ENCODE results near the gene GARRE1.

Gene GARRE1

GRCh38 chr19:34255546-34255945 lies 1.2 kb downstream of the GARRE1 start:
- no peak for TF ChIP-seq CTCF (IDR thresholded peaks at IDR 0.05; ENCODE audit: low read depth, low read length, missing control alignments)
- H3K4me3 ChIP-seq (replicated peaks; ENCODE audit: low read depth, low read length): peak overlapping the region; percentile 70
- no peak for DNase-seq (ENCODE audit: extremely low read depth, low read depth)

DNA sequence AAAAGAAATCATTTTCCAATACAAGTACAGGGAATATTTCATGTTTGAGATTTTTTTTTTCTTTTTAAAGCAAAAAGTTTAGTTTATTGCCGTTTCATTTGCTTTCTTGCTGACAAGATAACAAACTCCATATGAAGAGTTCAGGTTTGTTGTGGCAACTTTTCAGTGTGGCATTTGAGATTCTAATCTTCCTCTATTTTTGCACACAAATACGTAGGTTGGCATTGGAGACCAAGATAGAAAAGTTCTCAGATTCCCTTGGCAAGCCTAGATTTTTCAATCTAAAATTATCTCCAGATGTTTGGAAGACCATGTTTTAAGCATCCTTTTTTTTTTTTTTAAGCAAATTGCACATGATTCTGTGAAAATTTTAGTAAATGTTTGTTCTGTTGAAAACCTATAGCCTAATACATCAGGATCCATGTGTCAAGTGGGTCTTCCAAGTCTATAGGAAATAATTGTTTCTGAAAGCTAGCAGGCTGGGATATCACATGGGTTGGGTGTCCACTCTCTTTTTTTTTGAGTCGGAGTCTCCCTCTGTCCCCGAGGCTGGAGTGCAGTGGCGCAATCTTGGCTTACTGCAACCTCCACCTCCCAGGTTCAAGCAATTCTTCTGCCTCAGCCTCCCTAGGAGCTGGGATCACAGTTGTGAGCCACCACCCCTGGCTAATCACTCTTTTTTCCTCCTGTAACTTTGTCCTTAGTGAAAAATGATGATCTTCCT lies 2.6 kb downstream of the GARRE1 start:
- DNase-seq (ENCODE audit: extremely low read depth, low read depth): no peak
- no peak for TF ChIP-seq CTCF (IDR thresholded peaks at IDR 0.05; ENCODE audit: low read depth, low read length, missing control alignments)
- no peak overlapping the region for H3K4me3 ChIP-seq (replicated peaks; ENCODE audit: low read depth, low read length)

DNA sequence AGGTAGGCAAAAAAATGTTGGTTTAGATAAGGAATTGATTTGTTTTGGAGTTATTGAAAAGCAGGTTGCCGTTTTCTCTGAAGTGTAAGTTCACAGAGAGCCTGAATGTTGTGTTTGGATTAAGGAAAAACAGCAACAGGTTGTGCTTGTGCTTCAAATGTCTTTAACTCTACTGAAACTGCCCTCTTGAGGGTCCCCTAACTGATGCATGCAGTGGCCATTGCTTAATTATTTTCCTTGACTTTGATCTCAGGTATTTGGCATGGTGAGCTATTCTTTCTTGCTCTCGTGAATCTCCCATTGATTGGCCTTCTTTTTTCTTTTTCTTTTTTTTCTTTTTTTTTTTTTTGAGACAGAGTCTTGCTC lies 3.2 kb downstream of the GARRE1 start:
- no peak overlapping the region for H3K4me3 ChIP-seq (replicated peaks; ENCODE audit: low read depth, low read length)
- TF ChIP-seq CTCF (IDR thresholded peaks at IDR 0.05; ENCODE audit: low read depth, low read length, missing control alignments): no peak
- DNase-seq (ENCODE audit: extremely low read depth, low read depth): no peak

DNA sequence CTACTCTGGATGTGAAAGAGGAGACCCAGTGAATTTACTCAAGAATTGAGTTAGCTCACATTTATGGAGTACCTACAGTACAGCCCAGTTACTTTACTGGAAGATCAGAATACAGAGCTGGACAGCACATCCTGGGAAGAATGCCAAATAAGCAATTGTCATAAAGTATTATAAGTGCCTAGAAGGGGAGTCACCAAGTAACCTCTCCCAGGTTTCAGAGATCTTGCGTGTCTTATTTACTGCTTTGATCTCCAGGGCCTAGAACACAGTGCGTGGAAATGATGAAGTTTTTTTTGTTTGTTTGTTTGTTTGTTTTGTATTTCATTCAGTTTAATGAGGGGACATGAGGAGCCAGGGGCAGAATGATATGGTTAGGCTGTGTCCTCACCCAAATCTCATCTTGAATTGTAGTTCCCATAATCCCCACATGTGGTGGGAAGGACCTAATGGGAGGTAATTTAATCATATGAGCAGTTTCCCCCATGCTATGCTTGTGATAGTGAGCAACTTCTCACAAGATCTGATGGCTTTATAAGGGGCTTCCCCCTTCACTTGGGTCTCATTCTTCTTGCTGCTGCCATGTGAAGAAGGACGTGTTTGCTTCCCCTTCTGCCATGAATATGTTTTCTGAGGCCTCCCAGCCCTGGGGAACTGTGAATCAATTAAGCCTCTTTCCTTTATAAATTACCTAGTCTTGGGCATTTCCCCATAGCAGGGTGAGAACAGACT lies 5.2 kb downstream of the GARRE1 start:
- TF ChIP-seq CTCF (IDR thresholded peaks at IDR 0.05; ENCODE audit: low read depth, low read length, missing control alignments): no peak
- no peak overlapping the region for H3K4me3 ChIP-seq (replicated peaks; ENCODE audit: low read depth, low read length)
- no peak for DNase-seq (ENCODE audit: extremely low read depth, low read depth)

GRCh38 chr19:34260771-34261173 lies 6.4 kb downstream of the GARRE1 start:
- TF ChIP-seq CTCF (IDR thresholded peaks at IDR 0.05; ENCODE audit: low read depth, low read length, missing control alignments): no peak
- DNase-seq (ENCODE audit: extremely low read depth, low read depth): no peak
- H3K4me3 ChIP-seq (replicated peaks; ENCODE audit: low read depth, low read length): no peak overlapping the region

DNA sequence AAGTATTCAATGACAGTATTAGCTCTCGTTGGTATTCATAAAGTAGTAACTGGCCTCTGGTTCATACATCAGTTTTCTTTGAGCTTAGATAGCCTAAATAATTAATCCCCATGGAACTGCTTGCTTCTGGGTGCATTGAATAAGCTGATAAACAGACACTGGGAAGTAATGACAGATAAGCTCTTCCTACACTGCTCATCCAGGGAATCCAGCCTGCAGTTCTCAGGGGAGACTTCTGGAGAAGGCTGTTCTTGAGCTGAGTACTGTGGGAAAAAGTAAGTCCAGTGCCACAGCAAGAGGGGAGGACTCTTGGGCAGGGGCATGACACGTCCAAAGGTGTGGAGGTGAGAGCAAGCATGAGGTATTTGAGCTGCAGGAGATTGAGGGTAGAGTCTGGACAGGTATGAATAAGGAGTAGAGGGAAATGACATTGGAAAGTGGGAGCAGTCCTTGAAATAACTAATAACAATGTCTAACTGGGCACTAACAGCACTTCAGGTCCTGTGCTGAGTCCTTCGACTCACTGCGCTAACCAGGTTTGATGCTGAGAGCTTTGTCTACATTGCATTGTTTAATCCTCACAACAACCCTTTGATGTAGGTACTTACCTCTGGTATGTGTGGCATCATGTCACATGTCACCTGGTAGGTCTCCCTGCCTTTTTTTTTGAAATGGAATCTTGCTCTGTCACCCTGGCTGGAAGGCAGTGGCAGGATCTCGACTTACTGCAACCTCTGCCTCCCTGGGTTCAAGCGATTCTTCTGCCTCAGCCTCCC lies 7.2 kb downstream of the GARRE1 start:
- TF ChIP-seq CTCF (IDR thresholded peaks at IDR 0.05; ENCODE audit: low read depth, low read length, missing control alignments): no peak
- no peak for DNase-seq (ENCODE audit: extremely low read depth, low read depth)
- H3K4me3 ChIP-seq (replicated peaks; ENCODE audit: low read depth, low read length): no peak overlapping the region

Measured in HFF-Myc (cell line).